Pancreas (tissue), 10 donors: ENCODE results near the gene ACTN2. TPM values are rescaled to one million over a fixed set of nuclear protein-coding genes. Genes with fewer than 3 reads are reported as not detected.

Experiments
- ATAC-seq, 4 donors: fragments of 200-7000 bp; cut with Tn5 transposase; one replicate each; pipeline versions ENCODE4 v1.8.0 to v1.9.1; 2020; ENCODE audit warnings: mild to moderate bottlenecking in 4 of 4, moderate library complexity in 4 of 4
- DNase-seq, 6 donors: peaks; one replicate each; pipeline ENCODE4 v3.0.0-alpha.2; 2020
- FAIRE-seq: peaks from 2 replicates; lab custom pipeline; 2012; peaks lifted over from hg19 to GRCh38; lab: Jason Lieb, UNC
- H3K27ac ChIP-seq, 4 donors: fragments of 200-600 bp; sonication (generic); 1 replicate in 3 of 4; 2 replicates in 1 of 4; pipeline versions ENCODE4 v1.5.0 to v1.8.0; 2020
- H3K27me3 ChIP-seq, 4 donors: fragments of 200-600 bp; one replicate each; pipeline ENCODE4 v1.8.0; 2021
- H3K36me3 ChIP-seq, 3 donors: fragments of 200-600 bp; sonication (generic) in 1 of 3; one replicate each; pipeline versions ENCODE4 v1.5.0 to v1.8.0; 2020 to 2021
- H3K4me1 ChIP-seq, 3 donors: fragments of 200-600 bp; one replicate each; pipeline ENCODE4 v1.8.0; 2021
- H3K4me3 ChIP-seq, 4 donors: fragments of 200-600 bp; sonication (generic) in 2 of 4; one replicate each; pipeline versions ENCODE4 v1.5.0 to v1.8.0; 2020 to 2021
- H3K9me3 ChIP-seq, 4 donors: fragments of 200-600 bp; one replicate each; pipeline ENCODE4 v1.8.0; 2021
- CTCF ChIP-seq, 4 donors: fragments of 200-600 bp; sonication (generic) in 3 of 4; IDR thresholded peaks; one replicate each; pipeline versions ENCODE4 v1.5.0 to v1.8.0; 2021; ENCODE audit warnings: antibody characterized with exemption in 4 of 4
- WGBS, 2 donors: extraction: QIAGEN DNeasy Blood & Tissue Kit; methylation state at CpG; one replicate each; pipeline ENCODE4 v1.1.7; 2013; 5-methylcytosine and 5-hydroxymethylcytosine counted together
- intact Hi-C, 3 donors: fragments of 100-400 bp; cut with DNase I; formaldehyde crosslinking; loops; one replicate each; pipeline versions ENCODE4 v1.11.1 to v1.14.2; 2022
- polyA plus RNA-seq, 2 donors: library from polyadenylated mRNA; stranded (reverse); fragments of 200-250 nt; gene quantifications; one replicate each; pipeline ENCODE4 v1.2.3, GENCODE V29; 2013
- total RNA-seq, 6 donors: library from RNA; stranded (reverse); fragmentation: NEBNext Ultra II Directional in 4 of 6; extraction: Animal tissue kit (Norgen Biotek cat#: 25700) in 4 of 6; gene quantifications; one replicate each; pipeline versions ENCODE4 v1.2.1 to v1.2.4, GENCODE V29; 2021 to 2023
- donor health status: healthy with polysubstance abuse.
- donor health status: DM: no; HTN: no; CAD: no; lungs with moderate emphysema.
- donor health status: DM: no; HTN: no; CAD: no.
- donor health status: control.
- donor health status: control.
- donor health status: Bipolar disorder and iron deficiency.
- donor health status: DM: yes; HTN: yes; CAD: no.
- donor health status: DM: no; HTN: no; CAD: no.
- donor health status: DM: no; HTN: no; CAD: no.
- donor health status: DM: yes; HTN: yes; CAD: no.

Gene ACTN2
- total and polyA plus RNA-seq, 8 donors, result 0.95 to 4.6 (median 1.5) TPM

DNA sequence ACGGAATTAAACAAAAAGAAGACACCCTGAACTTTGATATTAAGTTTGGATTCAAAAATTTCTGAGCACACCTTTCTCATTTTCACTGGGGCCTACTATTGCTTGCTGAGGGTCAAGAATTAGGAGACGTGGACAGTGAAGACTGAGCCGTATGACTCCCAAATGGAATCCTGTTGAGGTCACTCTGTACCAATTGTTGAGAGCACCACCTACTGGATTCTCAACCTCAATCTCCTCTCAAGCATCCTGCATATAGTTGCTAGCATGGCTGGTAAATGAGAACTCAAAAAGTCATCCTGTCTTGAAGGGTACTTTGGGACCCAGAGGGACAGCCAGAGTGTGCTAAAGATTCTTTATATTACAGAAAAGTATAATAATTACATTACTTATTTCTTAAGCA is 88.6 kb downstream of the ACTN2 start:
- WGBS, 2 donors, result 39 to 42% methylated on average over 3 of the region's 3 CpGs
- intact Hi-C loops, result no loop called here
- TF ChIP-seq CTCF (IDR thresholded peaks at IDR 0.05), result peak in 2 of 4 donors; percentile 13 to 24

GRCh38 chr1:236779312-236779711 is 93.0 kb downstream of the ACTN2 start:
- Histone ChIP-seq H3K27me3 (no peaks in the 10 kb centered on the region), H3K27ac (no peak overlapping the region), H3K4me1 (no peaks in the 10 kb centered on the region), H3K4me3 (no peak overlapping the region), H3K36me3 (no peaks in the 10 kb centered on the region), H3K9me3 (no peaks in the 10 kb centered on the region)
- FAIRE-seq, result no peak
- ATAC-seq, result no peak
- no peak for TF ChIP-seq CTCF (IDR thresholded peaks at IDR 0.05)
- no peak for DNase-seq
- whole genome bisulfite sequencing, 2 donors, result 85 to 91% methylated on average over 2 of the region's 2 CpGs
- intact Hi-C loops, result no loop called here

More for the DNA sequence above, 88.6 kb downstream of the ACTN2 start:
- no peaks in the 10 kb centered on the region for H3K36me3 ChIP-seq
- H3K4me3 ChIP-seq, result no peak overlapping the region
- H3K9me3 ChIP-seq, result no peaks in the 10 kb centered on the region
- no peak overlapping the region for H3K27ac ChIP-seq
- no peaks in the 10 kb centered on the region for H3K4me1 ChIP-seq
- ATAC-seq (peak; percentile 73 to 98 (median 88)), FAIRE-seq (no peak), DNase-seq (no peak)
- no peaks in the 10 kb centered on the region for H3K27me3 ChIP-seq

DNA sequence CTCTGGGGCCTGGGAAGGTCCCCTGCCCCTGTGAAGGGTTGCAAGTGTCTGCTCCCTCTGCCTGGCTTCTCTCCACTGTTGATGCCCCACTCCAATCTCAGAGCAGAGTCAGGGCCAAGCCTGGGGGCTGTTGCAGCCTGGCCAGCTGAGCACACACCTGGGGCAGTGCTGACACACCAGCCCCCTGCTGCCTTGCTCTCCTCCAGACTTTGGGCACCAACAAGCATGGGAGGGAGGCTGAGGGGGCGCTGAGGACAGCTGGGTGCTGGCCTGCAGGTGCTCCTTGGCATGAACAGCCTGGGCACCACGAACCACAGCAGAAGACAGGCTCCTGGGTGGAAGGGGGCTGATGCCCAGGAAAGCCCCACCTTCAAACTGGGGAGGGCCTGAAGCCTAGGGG is 99.2 kb downstream of the ACTN2 start:
- Histone ChIP-seq H3K27ac (no peak overlapping the region), H3K27me3 (no peaks in the 10 kb centered on the region), H3K4me1 (peaks cover 0 to 5% (median 0%) of the 10 kb centered on the region in 3 donors), H3K36me3 (no peaks in the 10 kb centered on the region), H3K4me3 (no peak overlapping the region), H3K9me3 (no peaks in the 10 kb centered on the region)
- intact Hi-C loops, result no loop called here
- FAIRE-seq (no peak), ATAC-seq (no peak), DNase-seq (no peak)
- WGBS, 2 donors, result 89 to 100% methylated on average over 2 of the region's 2 CpGs
- no peak for TF ChIP-seq CTCF (IDR thresholded peaks at IDR 0.05)

DNA sequence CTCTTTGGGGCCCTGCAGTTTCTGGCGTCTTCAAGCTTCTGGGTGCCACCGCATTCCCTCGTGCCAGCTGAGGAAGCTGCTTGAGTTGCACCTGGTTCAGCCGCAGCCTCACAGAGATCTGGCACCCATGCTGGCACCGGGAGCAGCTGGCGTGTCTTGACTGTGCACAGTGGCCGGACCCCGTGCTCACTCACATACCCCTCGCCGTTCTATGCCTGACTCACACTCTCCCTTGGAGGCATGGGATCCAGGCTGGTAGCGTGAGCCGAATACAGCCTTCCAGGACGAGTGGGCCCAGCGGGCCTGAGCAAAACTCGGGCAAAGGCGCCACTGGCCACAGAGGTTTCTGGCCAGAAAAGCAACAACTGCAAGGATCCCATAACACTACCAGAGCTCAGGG is 100.2 kb downstream of the ACTN2 start:
- FAIRE-seq, result no peak
- no peaks in the 10 kb centered on the region for H3K27me3 ChIP-seq
- H3K9me3 ChIP-seq, result no peaks in the 10 kb centered on the region
- DNase-seq, result no peak
- H3K4me1 ChIP-seq, result peaks cover 0 to 5% (median 0%) of the 10 kb centered on the region in 3 donors
- no peak overlapping the region for H3K27ac ChIP-seq
- H3K4me3 ChIP-seq, result no peak overlapping the region
- H3K36me3 ChIP-seq, result no peaks in the 10 kb centered on the region
- ATAC-seq, result no peak
- intact Hi-C loops, result no loop called here
- TF ChIP-seq CTCF (IDR thresholded peaks at IDR 0.05), result no peak
- WGBS, 2 donors, result 95 to 97% methylated on average over 16 of the region's 16 CpGs

GRCh38 chr1:236794585-236795034 is 108.3 kb downstream of the ACTN2 start:
- TF ChIP-seq CTCF (IDR thresholded peaks at IDR 0.05), result no peak
- H3K36me3 ChIP-seq, result no peaks in the 10 kb centered on the region
- ATAC-seq (no peak), DNase-seq (no peak), FAIRE-seq (no peak)
- peak overlapping the region in 2 of 4 donors; percentile 87 to 93 for H3K4me3 ChIP-seq
- peak overlapping the region in 3 of 4 donors; percentile 28 to 95 (median 94) for H3K27ac ChIP-seq
- no peaks in the 10 kb centered on the region for H3K27me3 ChIP-seq
- no peaks in the 10 kb centered on the region for H3K9me3 ChIP-seq
- intact Hi-C loops, result no loop called here
- 2% methylated on average over 11 of the region's 11 CpGs for WGBS, 2 donors
- peaks cover 5 to 15% (median 10%) of the 10 kb centered on the region in 3 donors for H3K4me1 ChIP-seq
